ENCODE results near the gene PTPN20.
A peak's percentile ranks its signal among the peaks of the same experiment; 100 is the strongest.

Gene PTPN20

DNA sequence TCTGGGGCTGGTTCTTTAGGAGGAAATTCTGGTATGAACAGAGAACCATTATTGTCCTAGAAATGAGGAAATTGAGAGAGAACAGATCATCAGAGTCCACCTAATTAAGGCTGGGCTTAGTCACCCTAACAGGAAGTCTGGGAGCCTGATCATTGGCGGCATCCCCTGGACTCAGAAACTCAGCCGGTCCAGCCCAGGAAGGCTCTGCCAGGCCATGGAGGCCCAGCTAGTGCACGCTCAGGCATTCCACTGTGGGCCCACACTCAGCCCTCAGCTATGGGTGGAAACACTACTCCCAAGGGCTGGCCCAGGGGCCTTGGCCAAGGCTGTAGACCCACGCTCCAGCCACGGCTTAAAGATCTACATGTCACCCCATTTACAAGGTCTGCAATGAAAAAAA, 109.2 kb downstream of the PTPN20 start:
- no peak for DNase-seq

GRCh38 chr10:47021850-47022249, 110.6 kb downstream of the PTPN20 start:
- DNase-seq, result no peak

- DNase-seq, result no peak
These were observed 111.3 kb downstream of the PTPN20 start for GRCh38 chr10:47022311-47023131.

GRCh38 chr10:47023237-47024045, 112.2 kb downstream of the PTPN20 start:
- no peak for DNase-seq

GRCh38 chr10:47024046-47024322, 112.8 kb downstream of the PTPN20 start:
- no peak for DNase-seq

DNA sequence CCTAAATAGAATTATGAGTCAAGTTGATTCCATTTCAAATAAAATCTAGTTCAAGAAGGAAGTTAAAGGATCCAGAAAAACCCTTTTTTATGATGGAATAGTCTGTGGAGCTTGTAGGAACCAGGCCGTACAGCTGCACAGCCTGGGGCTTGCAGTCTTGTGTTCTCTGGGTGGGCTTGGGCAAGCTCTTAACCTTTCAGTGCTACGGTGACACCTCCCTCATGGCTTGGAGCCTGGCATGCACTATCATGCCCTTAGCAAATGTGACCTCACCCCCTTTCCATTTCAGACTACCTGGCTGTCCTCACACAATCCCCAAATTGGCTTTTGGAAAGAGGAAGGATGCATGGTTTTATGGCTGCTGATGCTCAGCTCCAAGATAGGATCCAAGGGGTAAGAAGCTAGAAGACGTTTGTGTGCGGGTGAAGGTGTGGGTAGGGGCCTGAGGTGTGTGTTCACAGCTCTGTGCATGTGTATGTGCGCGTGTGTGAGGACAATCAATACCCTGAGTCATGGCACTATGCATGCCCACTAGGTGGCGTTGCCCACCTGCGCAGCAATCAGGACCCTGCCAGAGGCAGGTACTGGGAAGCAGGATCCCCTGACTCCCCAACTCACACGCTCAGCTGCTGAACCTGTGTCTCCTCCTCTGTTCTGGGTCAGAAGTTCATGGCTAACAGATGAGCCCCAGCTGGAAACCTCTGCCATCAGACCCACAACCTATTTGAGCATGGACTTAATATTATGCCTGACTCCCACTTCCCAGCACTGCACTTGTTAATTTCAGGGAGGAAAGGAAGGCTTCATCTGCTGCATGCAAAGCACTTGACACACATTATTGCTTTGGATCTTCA, 113.4 kb downstream of the PTPN20 start:
- DNase-seq, result peak in 47 of 58 donors; percentile 12 to 77 (median 43)

DNA sequence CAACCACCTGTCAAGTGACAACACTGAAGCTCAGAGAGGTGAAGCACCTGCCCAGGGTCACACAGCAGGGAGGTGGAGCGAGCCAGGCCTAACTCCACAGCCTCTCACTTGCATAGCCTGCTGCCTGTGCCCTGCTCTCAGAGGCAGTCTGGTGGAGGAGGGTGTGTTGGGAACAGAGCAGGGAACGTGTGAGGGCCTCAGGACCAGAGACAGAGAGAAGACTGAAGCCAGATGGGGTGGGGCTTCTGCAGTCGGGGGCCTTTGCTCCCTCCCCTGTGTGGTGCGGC, 114.0 kb downstream of the PTPN20 start:
- DNase-seq, result no peak

DNA sequence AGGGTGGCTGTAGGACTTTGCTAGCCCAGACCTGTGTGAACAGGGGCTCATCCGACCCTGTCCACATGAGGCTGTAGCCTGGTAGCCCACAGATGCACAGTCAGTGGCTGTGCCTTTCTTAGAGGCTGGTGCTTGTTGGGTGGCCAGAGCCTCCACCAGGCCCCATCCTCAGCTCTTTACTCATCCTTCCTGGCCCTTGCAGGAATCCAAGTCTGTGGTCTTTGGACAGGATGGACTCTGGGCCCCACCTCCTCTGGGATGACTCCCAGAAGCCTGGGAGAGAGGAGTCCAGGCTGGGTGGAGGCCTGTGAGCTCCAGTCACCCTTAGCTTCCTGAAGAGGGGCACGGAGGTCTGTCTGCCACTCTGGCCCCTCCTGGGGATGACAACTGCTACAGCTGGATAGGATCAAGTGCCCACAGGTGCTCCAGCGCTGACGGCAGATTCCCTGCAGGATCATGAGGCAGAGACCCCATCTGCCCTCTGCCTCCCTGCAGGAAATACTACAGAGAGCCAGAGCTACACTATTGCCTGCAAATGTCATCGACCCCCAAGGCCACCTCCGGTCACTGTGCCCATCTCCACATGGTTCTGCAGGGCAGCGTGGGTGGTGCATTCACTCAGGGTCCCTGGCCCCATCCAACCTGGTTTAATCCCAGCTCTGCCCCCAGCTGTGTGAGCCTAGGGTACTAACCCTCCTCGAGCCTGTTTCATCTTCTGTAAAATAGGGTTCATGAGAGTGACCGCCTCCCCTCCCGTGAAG, 114.5 kb downstream of the PTPN20 start:
- no peak for DNase-seq

DNA sequence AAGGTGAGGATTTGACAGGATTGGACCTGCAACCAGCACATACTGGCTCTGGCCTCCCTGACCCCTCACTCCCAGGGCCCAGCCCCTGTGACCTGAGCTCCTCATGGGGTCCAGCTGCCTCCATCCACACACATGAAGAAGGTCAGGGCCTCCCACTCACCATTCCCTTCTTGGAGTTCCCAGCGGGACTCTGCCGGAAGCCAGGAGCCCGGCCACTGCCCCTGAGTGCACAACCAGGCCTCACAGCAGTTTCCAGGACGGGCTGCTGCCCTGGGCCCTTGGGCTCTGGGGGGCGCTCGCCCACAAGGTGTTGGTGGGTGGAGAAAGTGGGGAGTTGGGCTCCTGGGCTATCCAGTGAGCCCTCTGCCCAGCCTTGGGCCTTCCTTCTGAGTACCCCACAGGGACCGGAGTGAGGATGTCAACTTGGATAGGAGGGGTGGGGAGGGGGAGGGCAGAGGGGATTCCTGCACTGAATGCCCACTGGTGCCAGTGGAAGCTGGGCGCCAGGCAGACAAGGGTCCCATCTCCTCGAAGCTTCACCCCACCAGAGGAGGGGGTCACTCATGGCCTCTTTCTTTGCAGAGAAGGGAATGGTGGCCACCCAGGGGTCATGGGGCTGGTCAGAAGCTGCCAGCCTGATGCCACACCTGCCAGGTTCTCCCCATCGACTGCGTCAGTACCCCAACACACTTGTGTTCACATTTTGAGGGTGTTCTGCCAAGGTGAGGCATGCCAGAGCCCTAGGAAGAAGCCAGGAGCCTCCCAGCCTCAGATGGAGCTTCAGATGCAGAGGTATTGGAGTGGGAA, 115.3 kb downstream of the PTPN20 start:
- DNase-seq, result no peak

GRCh38 chr10:47027108-47027783, 116.0 kb downstream of the PTPN20 start:
- no peak for DNase-seq

DNA sequence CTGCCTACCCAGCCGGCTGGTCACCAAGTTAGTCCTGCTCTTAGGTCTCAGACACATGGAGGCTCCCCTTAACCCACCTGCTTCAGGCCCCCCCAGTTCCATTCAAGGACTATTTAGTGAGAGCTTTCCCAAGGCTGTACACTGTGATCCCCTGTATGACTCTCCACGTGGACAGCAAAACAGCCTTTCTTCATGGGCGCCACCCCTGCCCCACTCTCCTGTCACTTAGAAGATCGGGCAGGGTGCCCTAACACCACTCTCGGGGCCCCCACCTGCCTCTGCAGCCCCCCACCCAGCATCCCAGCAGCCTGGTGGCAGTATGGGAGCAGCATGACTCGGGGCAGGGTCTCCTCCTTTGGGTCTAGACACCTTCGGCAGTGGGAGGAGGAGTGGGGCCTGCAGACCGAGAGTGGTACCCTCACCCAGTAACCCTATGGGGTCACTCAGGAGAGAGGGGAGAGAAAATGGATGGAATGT, 116.6 kb downstream of the PTPN20 start:
- DNase-seq, result no peak

- no peak for DNase-seq
These were observed 117.2 kb downstream of the PTPN20 start for GRCh38 chr10:47028466-47028865.

- DNase-seq, result no peak
These were observed 118.2 kb downstream of the PTPN20 start for GRCh38 chr10:47029181-47030009.

GRCh38 chr10:47030191-47030703, 119.0 kb downstream of the PTPN20 start:
- DNase-seq, result no peak

- no peak for DNase-seq
These were observed 120.1 kb downstream of the PTPN20 start for GRCh38 chr10:47031211-47031900.

DNA sequence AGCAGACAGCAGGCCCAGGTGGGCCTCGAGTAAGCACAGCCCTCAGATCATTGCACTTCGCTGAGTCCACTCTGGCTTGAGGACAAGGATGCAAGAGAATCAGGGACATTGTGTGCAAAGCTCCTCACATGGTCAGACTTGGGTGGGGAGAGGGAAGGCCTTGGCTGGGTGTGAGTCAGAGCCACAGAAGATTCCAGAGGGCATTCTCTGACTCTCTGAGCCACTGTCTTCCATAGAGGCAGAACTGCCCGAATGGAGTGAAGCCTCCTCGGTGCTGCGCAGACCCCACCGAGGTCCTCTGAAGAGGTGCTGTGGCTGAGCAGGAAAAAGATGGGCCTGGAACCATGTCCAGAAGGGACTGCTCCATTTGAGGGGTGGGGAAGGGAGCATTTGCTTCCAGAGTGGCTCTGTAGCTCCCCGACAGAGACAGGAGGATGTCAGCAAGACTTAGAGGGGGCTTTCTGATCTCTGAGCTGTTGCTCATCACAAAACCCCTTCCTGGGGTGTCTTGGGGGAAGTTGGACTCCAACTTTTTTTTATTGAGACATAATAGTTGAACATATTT, 120.8 kb downstream of the PTPN20 start:
- no peak for DNase-seq

DNA sequence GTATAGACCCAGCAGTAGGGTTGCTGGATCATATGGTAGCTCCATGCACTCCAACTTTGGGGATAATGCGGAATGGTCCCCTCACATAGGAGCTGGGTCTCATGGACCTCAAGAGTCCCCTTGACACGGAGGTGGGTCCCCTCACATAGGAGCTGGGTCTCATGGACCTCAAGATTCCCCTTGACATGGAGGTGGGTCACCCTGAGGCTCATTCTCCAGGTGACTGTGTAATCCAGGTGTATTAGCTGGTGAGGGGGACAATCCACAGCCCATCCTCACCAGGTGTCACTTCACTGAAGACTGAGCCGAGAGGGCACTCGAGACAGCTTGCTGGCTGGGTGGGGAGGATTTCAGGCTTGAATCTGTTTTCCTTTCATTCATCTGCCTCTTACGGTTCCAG, 121.9 kb downstream of the PTPN20 start:
- DNase-seq, result no peak

All from anterior cingulate cortex (tissue), 58 donors.